ENCODE data around the gene NHLH1. TPM values are rescaled to one million over a fixed set of nuclear protein-coding genes. Genes with fewer than 3 reads are reported as not detected.

NHLH1 gene
- total RNA-seq, 2 experiments from 2014 or later, result 0.08 TPM; not detected in 1

GRCh38 chr1:160370561-160371345, 3.9 kb downstream of the NHLH1 start:
- ATAC-seq (ENCODE audit: poor library complexity) (no peak), DNase-seq (no peak)
- Mint-ChIP-seq H3K4me3 (no peak overlapping the region), H3K9me3 (no peaks in the 10 kb centered on the region), H3K27me3 (no peaks in the 10 kb centered on the region), H3K4me1 (ENCODE audit: low read depth) (peaks cover 3% of the 10 kb centered on the region), H3K27ac (no peak overlapping the region), H3K36me3 (ENCODE audit: low read depth) (no peaks in the 10 kb centered on the region)
- Histone ChIP-seq H3K27ac (ENCODE audit: low read depth in 1 of 2, low read length in 2 of 2) (no peak overlapping the region), H3K9me3 (ENCODE audit: control insufficient read depth in 1 of 2, insufficient read depth in 1 of 2, low read length in 2 of 2) (no peaks in the 10 kb centered on the region), H3K4me1 (ENCODE audit: insufficient read depth, low read length) (peaks cover 5% of the 10 kb centered on the region), H3K27me3 (ENCODE audit: control insufficient read depth in 1 of 2, insufficient read depth in 2 of 2, low read length in 2 of 2) (no peaks in the 10 kb centered on the region), H3K4me3 (ENCODE audit: low read length) (no peak overlapping the region), H3K36me3 (ENCODE audit: insufficient read depth, low read length) (no peaks in the 10 kb centered on the region)
- CTCF ChIA-PET, result no interaction called here
- no peak for TF ChIP-seq CTCF (IDR thresholded peaks at IDR 0.05)
- POLR2A ChIA-PET, result no interaction called here
- intact Hi-C loops (cut with DNase I, micrococcal nuclease), result loop anchor here (10.0 kb wide), 2 partner anchors 266 to 576 kb away; no protein-coding TSS in a partner anchor

GRCh38 chr1:160371346-160371631, 4.4 kb downstream of the NHLH1 start:
- Mint-ChIP-seq H3K4me1 (ENCODE audit: low read depth) (peaks cover 9% of the 10 kb centered on the region), H3K9me3 (no peaks in the 10 kb centered on the region), H3K4me3 (no peak overlapping the region), H3K27ac (no peak overlapping the region), H3K27me3 (no peaks in the 10 kb centered on the region), H3K36me3 (ENCODE audit: low read depth) (no peaks in the 10 kb centered on the region)
- ChIA-PET CTCF (no interaction called here), POLR2A (no interaction called here)
- Histone ChIP-seq H3K4me1 (ENCODE audit: insufficient read depth, low read length) (peaks cover 10% of the 10 kb centered on the region), H3K27me3 (ENCODE audit: control insufficient read depth in 1 of 2, insufficient read depth in 2 of 2, low read length in 2 of 2) (no peaks in the 10 kb centered on the region), H3K4me3 (ENCODE audit: low read length) (no peak overlapping the region), H3K9me3 (ENCODE audit: control insufficient read depth in 1 of 2, insufficient read depth in 1 of 2, low read length in 2 of 2) (no peaks in the 10 kb centered on the region), H3K36me3 (ENCODE audit: insufficient read depth, low read length) (no peaks in the 10 kb centered on the region), H3K27ac (ENCODE audit: low read depth in 1 of 2, low read length in 2 of 2) (no peak overlapping the region)
- DNase-seq, result no peak
- TF ChIP-seq CTCF (IDR thresholded peaks at IDR 0.05), result no peak
- intact Hi-C loops (cut with DNase I, micrococcal nuclease), result loop anchor here (10.0 kb wide), 2 partner anchors 266 to 576 kb away; no protein-coding TSS in a partner anchor
- no peak for ATAC-seq (ENCODE audit: poor library complexity)

GRCh38 chr1:160371756-160372155, 4.9 kb downstream of the NHLH1 start:
- no peak for ATAC-seq (ENCODE audit: poor library complexity)

More at GRCh38 chr1:160371756-160372155, 4.9 kb downstream of the NHLH1 start:
- no peak overlapping the region for H3K27ac ChIP-seq (ENCODE audit: low read depth in 1 of 2, low read length in 2 of 2)
- H3K9me3 Mint-ChIP-seq, result no peaks in the 10 kb centered on the region
- no peaks in the 10 kb centered on the region for H3K9me3 ChIP-seq (ENCODE audit: control insufficient read depth in 1 of 2, insufficient read depth in 1 of 2, low read length in 2 of 2)
- intact Hi-C loops (cut with DNase I, micrococcal nuclease), result loop anchor here (10.0 kb wide), 2 partner anchors 267 to 577 kb away; no protein-coding TSS in a partner anchor
- H3K4me1 Mint-ChIP-seq (ENCODE audit: low read depth), result peaks cover 13% of the 10 kb centered on the region
- ChIA-PET POLR2A (no interaction called here), CTCF (no interaction called here)
- no peaks in the 10 kb centered on the region for H3K27me3 ChIP-seq (ENCODE audit: control insufficient read depth in 1 of 2, insufficient read depth in 2 of 2, low read length in 2 of 2)
- no peak overlapping the region for H3K4me3 ChIP-seq (ENCODE audit: low read length)
- no peak for TF ChIP-seq CTCF (IDR thresholded peaks at IDR 0.05)
- no peak for DNase-seq
- no peak overlapping the region for H3K4me3 Mint-ChIP-seq
- peaks cover 12% of the 10 kb centered on the region for H3K4me1 ChIP-seq (ENCODE audit: insufficient read depth, low read length)
- no peaks in the 10 kb centered on the region for H3K27me3 Mint-ChIP-seq
- no peak overlapping the region for H3K27ac Mint-ChIP-seq
- H3K36me3 Mint-ChIP-seq (ENCODE audit: low read depth), result no peaks in the 10 kb centered on the region
- no peaks in the 10 kb centered on the region for H3K36me3 ChIP-seq (ENCODE audit: insufficient read depth, low read length)

Data from CD4-positive, alpha-beta T cell (primary cell).